DMS114 treated with DMSO at 0.1 percent for 48 hours (cell line): ENCODE data around the gene CDK2AP2.
"Not testable (repeated sequence)": the region's sequence is repeated elsewhere in the genome, so short reads cannot be mapped to it uniquely, and the experiment has no call there.

ENCODE experiments used
- DNase-seq: peaks from one replicate; lab custom pipeline; 2025; ENCODE audit not compliant: unreplicated experiment; lab: John Stamatoyannopoulos, UW

Gene CDK2AP2, protein sequence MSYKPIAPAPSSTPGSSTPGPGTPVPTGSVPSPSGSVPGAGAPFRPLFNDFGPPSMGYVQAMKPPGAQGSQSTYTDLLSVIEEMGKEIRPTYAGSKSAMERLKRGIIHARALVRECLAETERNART

DNA sequence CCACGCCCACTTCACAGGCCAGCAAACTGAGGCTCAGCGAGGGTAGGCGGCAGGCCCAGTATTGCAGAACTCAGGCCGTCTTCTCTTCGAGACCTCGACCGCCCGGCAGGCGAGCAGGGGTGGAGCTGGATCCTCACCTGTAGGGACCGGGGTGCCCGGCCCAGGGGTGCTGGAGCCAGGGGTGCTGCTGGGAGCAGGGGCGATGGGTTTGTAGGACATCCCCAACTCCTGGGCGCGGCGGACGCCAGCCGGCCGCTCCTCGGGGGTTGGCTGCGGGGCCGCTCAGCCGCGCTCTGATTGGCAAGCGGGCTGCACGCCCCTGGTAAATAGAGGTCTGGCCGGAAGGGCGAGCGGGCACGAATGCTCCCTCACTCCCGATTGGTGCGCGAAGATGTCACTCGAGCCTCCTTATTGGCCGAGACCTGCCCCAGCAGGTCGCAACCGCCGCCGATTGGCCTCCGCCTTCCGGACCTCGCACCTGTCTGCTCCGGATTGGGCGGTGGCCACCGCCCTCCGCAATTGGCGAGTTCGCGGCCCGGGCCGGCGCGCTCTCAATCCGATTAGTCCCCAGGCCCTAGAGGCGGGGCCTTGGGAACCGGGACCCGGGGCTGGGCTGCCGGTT lies at the start of gene CDK2AP2:
CDK2AP2 (minus strand) TSS at position 299 of the 622 bp plus-strand sequence; CDS start at position 219, 80 bp downstream.
- peak; percentile 99 for DNase-seq

- no peak for DNase-seq
These were observed 48.3 kb upstream of the CDK2AP2 start for GRCh38 chr11:67556244-67556643.

DNA sequence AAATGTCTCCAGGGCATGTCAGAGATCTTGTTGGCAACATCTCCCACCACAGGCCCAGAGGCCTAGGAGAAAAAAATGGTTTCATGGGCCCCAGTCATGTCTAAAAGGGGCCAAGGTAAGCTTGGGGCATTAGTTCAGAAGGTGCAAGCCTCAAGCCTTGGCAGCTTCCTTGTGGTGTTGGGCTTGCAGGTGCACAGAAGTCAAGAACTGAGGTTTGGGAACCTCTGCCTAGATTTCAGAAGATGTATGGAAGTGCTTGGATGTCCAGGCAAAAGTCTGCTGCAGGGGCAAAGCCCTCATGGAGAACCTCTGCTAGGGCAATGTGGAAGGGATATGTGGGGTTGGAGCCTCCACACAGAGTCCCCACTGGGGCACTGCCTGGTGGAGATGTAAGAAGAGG lies 43.7 kb upstream of the CDK2AP2 start:
- DNase-seq, result not testable (repeated sequence)

DNA sequence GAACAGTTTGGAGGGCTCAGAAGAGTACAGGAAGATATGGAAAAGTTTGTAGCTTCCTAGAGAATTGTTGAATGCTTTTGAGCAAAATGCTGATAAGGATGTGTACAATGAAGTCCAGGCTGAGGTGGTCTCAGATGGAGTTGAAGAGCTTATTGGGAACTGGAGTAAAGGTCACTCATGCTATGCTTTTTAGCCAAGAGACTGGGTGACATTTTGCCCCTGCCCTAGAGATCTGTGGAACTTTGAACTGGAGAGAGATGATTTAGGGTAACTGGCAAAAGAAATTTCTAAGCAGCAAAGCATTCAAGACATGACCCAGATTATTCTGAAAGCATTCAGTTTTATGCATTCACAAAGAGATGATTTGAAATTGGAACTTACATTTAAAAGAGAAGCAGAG lies 43.2 kb upstream of the CDK2AP2 start:
- DNase-seq, result no peak

DNA sequence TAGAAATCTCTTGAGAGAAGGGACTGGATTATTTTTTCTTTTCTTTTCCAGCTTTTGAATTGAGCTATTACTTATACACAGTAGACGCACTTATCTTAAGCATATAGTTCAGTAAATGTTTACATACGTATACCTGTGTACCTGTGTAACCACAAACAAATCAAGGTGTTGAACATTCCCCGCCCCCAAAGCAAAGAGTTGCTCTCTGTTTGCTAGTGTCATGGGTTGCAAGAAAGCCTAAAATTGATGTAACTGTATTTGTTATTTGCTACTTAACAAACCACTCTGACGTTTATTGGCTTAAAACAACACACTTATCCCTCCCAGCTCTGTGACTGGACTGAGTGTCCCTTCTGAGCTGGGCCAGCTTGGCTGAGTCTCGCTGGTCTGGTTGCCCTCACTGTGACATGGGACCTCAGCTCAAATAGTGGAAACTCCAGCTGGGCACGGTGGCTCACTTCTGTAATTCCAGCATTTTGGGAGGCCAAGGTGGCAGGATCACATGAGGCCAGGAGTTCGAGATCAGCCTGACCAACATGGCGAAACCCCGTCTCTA lies 40.7 kb upstream of the CDK2AP2 start:
- DNase-seq, result no peak

DNA sequence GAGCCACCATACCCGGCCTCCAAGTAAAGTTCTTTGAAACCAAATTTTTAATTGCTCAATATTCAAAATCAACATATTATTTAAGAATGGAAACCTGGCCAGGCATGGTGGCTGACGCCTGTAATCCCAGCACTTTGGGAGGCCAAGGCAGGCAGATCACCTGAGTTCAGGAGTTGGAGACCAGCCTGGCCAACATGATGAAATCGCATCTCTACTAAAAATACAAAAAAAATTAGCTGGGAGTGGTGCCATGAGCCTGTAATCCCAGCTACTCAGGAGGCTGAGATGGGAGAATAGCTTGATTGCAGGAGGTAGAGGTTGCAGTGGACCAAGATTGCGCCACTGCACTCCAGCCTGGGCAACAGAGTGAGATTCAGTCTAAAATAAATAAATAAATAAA lies 40.1 kb upstream of the CDK2AP2 start:
- DNase-seq, result not testable (repeated sequence)

- DNase-seq, result no peak
These were observed 37.3 kb upstream of the CDK2AP2 start for GRCh38 chr11:67545280-67545679.

GRCh38 chr11:67544616-67545242 lies 36.8 kb upstream of the CDK2AP2 start:
- no peak for DNase-seq

- no peak for DNase-seq
These were observed 35.6 kb upstream of the CDK2AP2 start for GRCh38 chr11:67543585-67543984.

- DNase-seq, result no peak
These were observed 35.0 kb upstream of the CDK2AP2 start for GRCh38 chr11:67542971-67543370.

GRCh38 chr11:67542169-67542568 lies 34.2 kb upstream of the CDK2AP2 start:
- DNase-seq, result no peak

DNA sequence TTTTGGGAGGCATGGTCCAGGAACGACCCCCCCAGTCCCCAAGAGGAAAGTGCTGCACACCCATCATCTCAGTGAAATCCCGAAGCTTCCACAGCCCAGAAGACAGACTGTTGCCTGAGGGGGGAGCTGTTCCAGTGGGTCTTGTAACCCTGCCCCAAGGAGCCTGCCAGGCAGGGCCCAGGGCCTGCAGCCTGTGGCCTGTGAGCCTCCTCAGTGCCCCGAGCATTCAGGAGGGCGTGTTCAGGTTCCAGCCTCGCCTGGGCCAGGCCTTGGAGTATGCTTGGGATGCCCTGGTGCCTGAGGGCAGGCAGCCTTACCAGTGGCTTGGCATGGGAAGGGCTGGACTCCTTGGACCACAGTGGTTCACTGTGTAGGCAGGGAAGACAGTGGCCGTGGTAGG lies 33.2 kb upstream of the CDK2AP2 start:
- no peak for DNase-seq

GRCh38 chr11:67539550-67539949 lies 31.6 kb upstream of the CDK2AP2 start:
- DNase-seq, result no peak

DNA sequence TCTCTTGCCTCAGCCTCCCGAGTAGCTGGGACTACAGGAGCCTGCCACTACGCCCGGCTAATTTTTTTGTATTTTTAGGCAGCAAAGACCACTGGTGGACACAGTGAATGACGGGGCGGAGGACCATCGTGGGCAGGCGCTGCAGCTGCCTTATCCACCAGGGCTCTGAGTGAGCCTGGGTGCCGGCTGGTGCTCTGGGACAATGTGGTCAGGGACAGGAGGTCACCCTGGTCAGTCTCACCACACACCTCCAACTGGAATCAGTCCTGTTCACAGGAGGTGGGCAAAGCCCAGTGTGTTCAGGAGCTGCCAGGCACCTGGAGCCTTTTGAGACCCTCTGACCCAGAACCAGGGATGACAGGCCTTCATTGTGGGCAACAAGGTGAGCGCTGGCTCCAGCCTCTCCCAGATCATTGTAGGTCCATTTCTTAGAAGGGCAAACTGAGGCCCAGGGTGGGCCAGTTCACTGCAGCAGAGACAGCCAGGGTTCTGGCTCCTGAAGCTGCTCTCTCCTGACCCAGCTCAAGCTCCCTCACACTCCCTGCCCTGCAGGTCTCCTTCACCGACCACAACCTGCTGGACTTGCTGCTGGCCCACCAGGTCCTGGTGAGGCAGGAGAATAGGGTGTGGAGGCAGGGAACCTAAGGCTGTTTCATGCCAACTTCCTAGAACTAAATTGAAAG lies 31.0 kb upstream of the CDK2AP2 start:
- DNase-seq, result no peak

- no peak for DNase-seq
These were observed 30.3 kb upstream of the CDK2AP2 start for GRCh38 chr11:67538306-67538705.

- no peak for DNase-seq
These were observed 27.6 kb upstream of the CDK2AP2 start for GRCh38 chr11:67535561-67535960.

DNA sequence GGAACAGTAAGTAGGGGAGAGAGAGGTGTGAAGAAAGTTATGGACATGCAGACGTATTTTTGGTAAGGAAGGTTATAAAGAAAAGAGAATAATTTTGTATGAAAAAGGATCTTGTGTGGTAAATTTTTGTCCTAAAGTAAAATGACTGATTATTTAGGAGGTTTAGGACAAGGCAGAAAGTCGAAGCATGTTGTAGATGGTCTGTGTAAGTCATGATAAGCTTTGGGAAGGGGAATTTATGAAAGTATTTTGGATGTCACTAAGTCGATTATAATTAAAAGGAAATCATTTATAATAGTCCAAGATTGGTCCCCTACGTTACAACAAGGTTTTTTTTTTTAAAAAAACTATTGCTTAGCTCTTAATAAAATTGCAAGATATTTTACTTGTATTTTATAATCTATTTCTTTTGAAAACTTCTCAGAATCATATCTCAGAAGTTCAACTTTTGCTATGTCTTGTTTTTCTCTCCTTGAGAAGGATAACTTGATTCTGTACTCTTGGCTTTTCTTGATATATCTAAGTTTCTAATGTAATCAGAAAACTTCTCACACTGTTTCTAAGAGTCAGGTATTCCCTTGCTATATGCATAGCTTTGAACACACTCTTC lies 26.2 kb upstream of the CDK2AP2 start:
- DNase-seq, result peak; percentile 45

DNA sequence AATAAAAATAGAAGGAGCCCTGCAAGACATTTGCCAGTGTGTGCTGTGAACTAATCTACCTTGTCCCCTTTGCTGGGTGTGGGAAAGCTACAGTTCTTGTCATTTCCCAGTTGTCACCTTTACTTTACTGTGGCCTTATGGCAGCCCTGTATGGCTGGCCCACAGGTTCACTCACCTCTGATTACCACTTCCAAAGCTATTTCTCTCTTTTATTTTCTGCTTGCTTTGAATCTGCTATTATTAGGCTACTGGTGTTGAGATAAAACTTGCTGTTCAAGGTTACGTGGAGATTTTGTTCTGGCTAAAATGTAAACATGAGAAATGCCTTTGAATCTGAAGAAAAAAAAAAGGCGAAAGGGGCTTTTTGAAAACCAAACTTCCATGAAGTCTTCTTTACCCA lies 24.9 kb upstream of the CDK2AP2 start:
- DNase-seq, result no peak

DNA sequence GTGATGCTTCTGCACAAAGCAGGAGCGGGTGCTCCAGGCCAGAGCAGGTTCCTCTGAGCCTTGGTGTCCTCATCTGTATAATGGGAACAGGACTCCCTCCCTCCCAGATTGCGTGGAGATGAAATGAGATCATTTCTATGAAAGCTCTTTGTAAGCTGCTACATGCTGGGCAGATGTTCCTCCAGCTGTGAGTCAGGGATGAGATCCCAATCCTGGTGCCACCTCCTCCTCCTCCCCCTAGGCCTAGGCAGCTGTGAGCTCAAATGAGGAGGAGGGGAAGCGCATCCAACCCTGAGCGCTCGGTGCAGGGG lies 22.3 kb upstream of the CDK2AP2 start:
- DNase-seq, result no peak

DNA sequence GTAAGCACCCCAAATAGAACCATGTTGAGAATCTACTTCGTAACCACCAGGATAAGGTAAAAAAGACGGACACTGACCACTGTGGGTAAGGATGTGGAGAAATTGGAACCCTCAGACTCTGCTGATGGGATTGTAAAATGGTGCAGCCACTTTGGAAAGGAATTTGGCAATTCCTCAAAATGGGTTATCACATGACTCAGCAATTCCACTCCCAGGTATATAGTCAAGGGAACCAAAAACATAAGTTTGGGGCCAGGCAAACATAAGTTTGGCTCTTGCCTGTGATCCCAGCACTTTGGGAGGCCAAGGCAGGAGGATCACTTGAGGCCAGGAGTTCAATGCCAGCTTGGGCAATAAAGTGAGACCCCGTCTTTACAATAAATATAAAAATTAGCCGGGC lies 20.4 kb upstream of the CDK2AP2 start:
- DNase-seq, result no peak

- DNase-seq, result no peak
These were observed 17.5 kb upstream of the CDK2AP2 start for GRCh38 chr11:67525275-67525976.
